RPMI7951 (cell line): ENCODE results near the gene TRRAP. TPM values are rescaled to one million over a fixed set of nuclear protein-coding genes. Genes with fewer than 3 reads are reported as not detected.

Source experiments
- DNase-seq: peaks from one replicate; pipeline ENCODE4 v3.0.0-alpha.2; 2012; ENCODE audit warnings: low read depth
- total RNA-seq: library from RNA; depleted of rRNA; stranded (reverse); fragments of >200 nt; shearing (Covaris generic); gene quantifications from 2 replicates; pipeline ENCODE4 v1.2.3, GENCODE V29; 2014

Gene TRRAP
- total RNA-seq, 1 experiment from 2014 or later: 9.5 TPM

DNA sequence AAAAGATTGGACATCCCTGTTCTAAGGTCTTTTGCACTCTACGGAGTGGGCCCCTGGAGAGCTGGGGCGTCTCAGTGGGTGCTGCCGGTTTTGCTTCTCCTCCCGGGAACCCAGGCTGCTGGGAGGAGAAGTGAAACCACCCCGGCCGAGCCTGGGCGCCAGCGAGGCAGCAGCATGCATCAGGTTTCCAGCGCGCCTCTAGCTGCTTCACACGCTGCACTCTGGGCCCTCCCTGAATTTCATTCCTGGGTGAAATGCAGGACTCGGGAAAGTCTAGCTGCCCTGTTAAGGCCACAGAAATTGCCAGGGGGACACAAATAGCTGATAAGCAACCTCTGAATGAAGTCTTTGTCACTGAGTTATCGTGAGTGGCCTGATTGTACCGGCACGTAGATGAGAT is 127.4 kb downstream of the TRRAP start:
- DNase-seq: no peak

- no peak for DNase-seq
Measured at GRCh38 chr7:99006739-99007424, 128.6 kb downstream of the TRRAP start.

GRCh38 chr7:99008181-99008631 is 129.9 kb downstream of the TRRAP start:
- DNase-seq: no peak

DNA sequence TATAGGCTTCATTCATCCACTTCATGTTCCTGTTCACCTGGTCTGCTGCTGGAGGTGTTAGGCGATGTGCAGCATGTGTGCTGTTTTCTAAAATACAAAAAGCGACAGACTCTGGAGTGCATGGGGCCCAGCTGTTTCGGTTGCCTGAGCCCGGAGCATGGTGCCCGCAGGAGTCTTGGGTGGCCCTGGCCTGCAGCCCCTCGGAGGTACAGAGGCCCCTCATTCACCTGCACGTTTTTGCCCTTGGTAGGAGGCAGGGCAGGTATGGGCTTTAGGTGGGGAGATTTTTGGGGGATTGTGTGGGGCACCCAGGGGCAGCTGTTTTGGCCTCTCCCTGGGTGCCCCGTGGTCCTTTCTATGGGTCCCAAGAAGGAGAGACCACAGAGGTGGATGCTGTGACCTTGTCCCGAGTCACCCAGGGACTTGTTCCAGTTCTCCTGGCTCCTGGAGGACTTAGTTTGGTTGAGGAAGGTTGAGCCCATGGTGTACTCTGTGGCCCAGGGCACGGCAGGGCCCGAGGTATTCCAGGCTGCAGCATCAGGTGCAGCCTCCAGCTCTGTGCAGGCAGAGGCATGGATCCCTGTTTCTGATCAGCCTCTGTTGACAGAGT is 130.7 kb downstream of the TRRAP start:
- DNase-seq: no peak

DNA sequence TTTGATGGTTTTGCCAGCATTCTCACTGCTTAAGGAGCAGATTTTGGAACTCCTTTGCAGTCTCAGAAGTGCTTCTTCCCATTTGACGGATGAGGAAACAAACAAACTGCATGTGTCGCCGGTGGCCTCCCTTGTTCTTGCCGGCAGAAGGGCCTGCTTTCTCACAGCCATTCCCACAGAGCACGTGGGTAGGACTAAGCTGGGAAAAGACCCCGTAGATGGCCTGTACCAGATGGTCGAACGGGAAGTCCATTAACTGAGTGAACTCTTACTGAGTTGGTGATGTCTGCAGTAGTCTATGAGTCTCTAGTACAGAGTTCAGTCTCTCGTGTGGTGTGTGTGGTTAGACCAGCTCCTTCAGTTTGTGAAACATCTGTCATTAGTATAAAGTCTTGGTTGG is 131.9 kb downstream of the TRRAP start:
- DNase-seq: no peak

GRCh38 chr7:99011341-99011705 is 133.0 kb downstream of the TRRAP start:
- no peak for DNase-seq

- no peak for DNase-seq
Measured at GRCh38 chr7:99011706-99012404, 133.5 kb downstream of the TRRAP start.

DNA sequence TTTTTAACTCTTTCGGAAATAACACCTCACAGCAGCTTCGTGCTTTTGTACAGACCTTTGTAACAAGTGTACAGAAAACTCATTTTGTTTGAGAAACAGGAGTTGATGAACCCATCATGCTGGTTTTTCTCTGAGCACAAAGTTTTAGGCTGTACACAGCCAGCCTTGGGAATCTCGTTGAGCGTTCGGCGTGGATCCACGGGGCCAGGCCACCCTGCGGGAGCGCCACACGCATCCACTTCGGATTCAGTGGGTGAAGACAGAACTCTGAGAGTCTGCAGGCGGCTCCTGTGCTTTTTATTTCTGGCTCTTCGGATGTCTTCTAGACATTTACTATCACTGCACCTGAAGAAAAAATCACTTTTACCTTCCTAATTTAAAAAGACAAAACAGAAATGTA is 134.4 kb downstream of the TRRAP start:
- no peak for DNase-seq

- DNase-seq: no peak
Measured at GRCh38 chr7:99013266-99014112, 135.2 kb downstream of the TRRAP start.

- DNase-seq: no peak
Measured at GRCh38 chr7:99014113-99014985, 136.0 kb downstream of the TRRAP start.

- DNase-seq: no peak
Measured at GRCh38 chr7:99016196-99016595, 137.9 kb downstream of the TRRAP start.

GRCh38 chr7:99019523-99020412 is 141.4 kb downstream of the TRRAP start:
- DNase-seq: no peak

DNA sequence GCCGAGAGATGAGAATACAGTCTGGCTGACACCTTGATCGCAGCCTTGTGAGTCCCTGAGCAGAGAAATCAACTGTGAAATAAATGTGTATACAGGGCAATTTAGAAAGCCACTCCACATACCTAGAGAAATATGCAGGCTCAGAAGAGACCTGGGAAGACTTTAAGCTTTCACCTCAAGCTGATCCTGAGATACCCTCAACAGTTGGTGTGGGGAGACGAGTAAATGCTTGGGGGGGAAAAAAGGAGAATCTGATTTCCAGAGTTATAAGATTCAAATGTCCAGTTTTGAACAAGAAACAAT is 142.0 kb downstream of the TRRAP start:
- no peak for DNase-seq

GRCh38 chr7:99021941-99022560 is 143.7 kb downstream of the TRRAP start:
- no peak for DNase-seq

DNA sequence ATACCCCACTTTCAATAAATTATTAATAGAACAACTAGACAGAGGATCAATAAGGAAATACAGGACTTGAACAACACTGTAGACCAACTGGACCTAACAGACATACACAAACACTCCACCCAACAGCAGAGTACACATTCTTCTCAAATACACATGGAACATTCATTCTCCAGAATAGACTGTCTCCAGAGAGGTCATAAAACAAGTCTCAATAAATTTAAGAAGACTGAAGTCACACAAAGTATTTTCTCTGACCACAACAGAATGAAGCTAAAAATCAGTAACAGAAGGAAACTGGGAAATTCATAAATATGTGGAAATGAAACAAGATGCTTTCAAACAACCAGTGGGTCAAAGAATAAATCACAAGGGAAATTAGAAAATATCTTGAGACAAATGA is 145.7 kb downstream of the TRRAP start:
- DNase-seq: no peak

- DNase-seq: no peak
Measured at GRCh38 chr7:99027241-99027640, 148.9 kb downstream of the TRRAP start.

- no peak for DNase-seq
Measured at GRCh38 chr7:99027841-99028240, 149.5 kb downstream of the TRRAP start.

- no peak for DNase-seq
Measured at GRCh38 chr7:99028261-99028973, 150.1 kb downstream of the TRRAP start.
